Right lobe of liver (tissue), 4 donors: ENCODE data around the gene KLHL5.

Experiments
- POLR2A ChIP-seq: fragments of 450-650 bp; IDR thresholded peaks from one replicate; pipeline ENCODE4 v1.6.1; 2017; ENCODE audit warnings: antibody characterized with exemption, mild to moderate bottlenecking
- TF ChIP-seq, protein P1 (sequence below), 4 donors: fragments of 200-600 bp in 3 of 4; fragments of 450-650 bp in 1 of 4; IDR thresholded peaks; one replicate each; pipeline versions ENCODE4 v1.5.1 to v1.8.0; 2016 to 2022; ENCODE audit warnings: antibody characterized with exemption in 4 of 4, mild to moderate bottlenecking in 2 of 4
- donor health status: DM: no; HTN: no; CAD: no.
- donor health status: DM: no; HTN: no; CAD: no.
- donor health status: DM: no; HTN: yes; CAD: no.

DNA sequence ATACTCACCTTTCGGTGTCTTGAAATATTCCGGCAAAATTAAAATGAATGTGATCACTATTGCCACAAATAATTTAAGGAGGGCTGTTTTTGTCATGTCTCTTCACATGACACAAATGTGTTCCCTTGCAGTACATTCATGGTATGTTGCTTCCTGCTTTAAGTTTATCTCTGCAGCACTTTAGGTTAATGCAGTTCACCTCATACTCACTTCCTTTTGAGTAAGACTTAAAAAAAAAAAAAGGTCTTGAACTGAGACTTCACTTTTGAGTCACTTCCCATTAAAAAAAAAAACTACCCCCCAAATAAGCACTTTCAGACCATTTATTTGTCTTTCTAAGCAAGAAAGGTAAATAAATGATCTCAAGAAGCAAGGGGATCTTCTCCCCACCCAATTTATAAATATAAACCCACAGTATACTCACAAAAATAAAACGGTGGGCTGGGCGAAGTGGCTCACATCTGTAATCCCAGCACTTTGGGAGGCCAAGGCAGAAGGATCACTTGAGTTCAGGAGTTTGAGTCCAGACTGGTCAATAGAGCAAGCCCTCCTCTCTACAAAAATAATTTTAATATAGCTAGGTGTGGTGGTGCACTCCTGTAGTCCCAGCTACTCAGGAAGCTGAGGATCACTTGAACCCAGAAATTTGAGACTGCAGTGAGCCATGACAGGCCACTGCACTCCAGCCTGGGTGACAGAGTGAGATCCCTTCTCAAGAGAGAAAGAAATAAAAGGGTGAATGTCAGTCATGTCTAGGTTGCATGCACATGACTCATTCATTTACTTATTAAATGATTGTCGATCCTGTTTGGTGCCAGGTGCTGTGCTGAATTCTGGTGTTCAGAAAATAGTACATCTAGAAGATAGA lies 29.6 kb upstream of the KLHL5 start, which contains the start of gene TMEM156:
- TF ChIP-seq, protein P1, sequence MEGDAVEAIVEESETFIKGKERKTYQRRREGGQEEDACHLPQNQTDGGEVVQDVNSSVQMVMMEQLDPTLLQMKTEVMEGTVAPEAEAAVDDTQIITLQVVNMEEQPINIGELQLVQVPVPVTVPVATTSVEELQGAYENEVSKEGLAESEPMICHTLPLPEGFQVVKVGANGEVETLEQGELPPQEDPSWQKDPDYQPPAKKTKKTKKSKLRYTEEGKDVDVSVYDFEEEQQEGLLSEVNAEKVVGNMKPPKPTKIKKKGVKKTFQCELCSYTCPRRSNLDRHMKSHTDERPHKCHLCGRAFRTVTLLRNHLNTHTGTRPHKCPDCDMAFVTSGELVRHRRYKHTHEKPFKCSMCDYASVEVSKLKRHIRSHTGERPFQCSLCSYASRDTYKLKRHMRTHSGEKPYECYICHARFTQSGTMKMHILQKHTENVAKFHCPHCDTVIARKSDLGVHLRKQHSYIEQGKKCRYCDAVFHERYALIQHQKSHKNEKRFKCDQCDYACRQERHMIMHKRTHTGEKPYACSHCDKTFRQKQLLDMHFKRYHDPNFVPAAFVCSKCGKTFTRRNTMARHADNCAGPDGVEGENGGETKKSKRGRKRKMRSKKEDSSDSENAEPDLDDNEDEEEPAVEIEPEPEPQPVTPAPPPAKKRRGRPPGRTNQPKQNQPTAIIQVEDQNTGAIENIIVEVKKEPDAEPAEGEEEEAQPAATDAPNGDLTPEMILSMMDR (IDR thresholded peaks at IDR 0.05), result no peak
- no peak for TF ChIP-seq POLR2A
